Thyroid gland (tissue), 4 donors: ENCODE measurements around the gene SASH1. TPM values are rescaled to one million over a fixed set of nuclear protein-coding genes. Genes with fewer than 3 reads are reported as not detected.

ENCODE experiments used
- DNase-seq, 2 donors: peaks; one replicate each; pipeline ENCODE4 v3.0.0-alpha.2; 2019
- H3K27ac ChIP-seq, 3 donors: fragments of 200-600 bp; sonication (generic); 1 replicate in 2 of 3; 2 replicates in 1 of 3; pipeline ENCODE4 v1.5.1; 2016 to 2019; ENCODE audit warnings: mild to moderate bottlenecking in 1 of 3, moderate library complexity in 1 of 3
- H3K27me3 ChIP-seq: fragments of 200-600 bp; sonication (generic); one replicate; pipeline ENCODE4 v1.5.1; 2019
- H3K36me3 ChIP-seq, 2 donors: fragments of 200-600 bp; sonication (generic); one replicate each; pipeline ENCODE4 v1.5.1; 2016 to 2019
- H3K4me1 ChIP-seq, 2 donors: fragments of 200-600 bp; sonication (generic); one replicate each; pipeline ENCODE4 v1.5.1; 2017 to 2019
- H3K4me3 ChIP-seq, 3 donors: fragments of 200-600 bp; sonication (generic); replicated peaks in 1 of 3; 1 replicate in 2 of 3; 2 replicates in 1 of 3; pipeline ENCODE4 v1.5.1; 2016; ENCODE audit warnings: mild to moderate bottlenecking in 1 of 3
- H3K9me3 ChIP-seq: fragments of 200-600 bp; sonication (generic); one replicate; pipeline ENCODE4 v1.5.1; 2017
- POLR2A ChIP-seq, 2 donors: fragments of 450-650 bp; IDR thresholded peaks; one replicate each; pipeline ENCODE4 v1.6.1; 2017; ENCODE audit warnings: antibody characterized with exemption in 2 of 2, mild to moderate bottlenecking in 2 of 2, moderate library complexity in 1 of 2
- WGBS, 2 donors: methylation state at CpG; one replicate each; pipeline ENCODE4 v1.1.5; 2017; 5-methylcytosine and 5-hydroxymethylcytosine counted together
- intact Hi-C: fragments of 100-400 bp; cut with DNase I; formaldehyde crosslinking; loops from one replicate; pipeline ENCODE4 v1.15.1; 2023
- total RNA-seq, 4 donors: library from RNA; depleted of rRNA; stranded (reverse); fragments of >200 nt; gene quantifications; one replicate each; pipeline ENCODE4 v1.2.3, GENCODE V29; 2016
- TF ChIP-seq, protein P1 (sequence below), 6 experiments: fragments of 200-600 bp in 3 of 6; fragments of 450-650 bp in 3 of 6; sonication (generic) in 3 of 6; IDR thresholded peaks; one replicate each; pipeline ENCODE4 v1.5.1; 2016 to 2019; ENCODE audit warnings: antibody characterized with exemption in 6 of 6, mild to moderate bottlenecking in 2 of 6, inconsistent platforms in 1 of 6, moderate library complexity in 1 of 6

The SASH1 gene
- total RNA-seq, 4 donors from 2014 or later: 154 to 235 (median 190) TPM

DNA sequence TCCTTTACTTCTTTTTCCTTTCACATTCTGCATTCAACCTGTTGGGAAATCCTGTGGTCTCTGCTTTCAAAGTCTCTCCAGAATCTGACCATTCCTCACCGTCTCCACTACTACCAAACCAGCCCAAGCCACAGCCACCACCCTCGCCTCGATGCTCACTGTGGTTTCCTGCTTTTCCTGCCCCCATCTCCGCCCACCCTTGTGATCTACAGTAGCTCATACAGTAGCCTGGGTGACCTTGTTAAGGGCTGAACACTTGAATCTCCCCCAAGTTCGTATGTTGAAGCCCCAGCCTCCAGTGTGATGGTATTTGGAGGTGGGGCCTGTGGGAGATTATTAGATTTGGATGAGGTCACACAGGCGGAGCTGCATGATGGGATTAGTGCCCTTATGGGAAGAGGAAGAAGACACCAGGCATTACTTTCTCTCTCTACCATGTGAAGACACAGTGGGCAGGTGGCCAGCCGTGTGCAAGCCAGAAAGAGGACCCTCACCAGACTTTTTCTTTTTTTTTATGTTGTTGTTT, 215.2 kb downstream of the SASH1 start:
- 68 to 85% methylated on average over 7 of the region's 7 CpGs for WGBS, 2 donors
- Histone ChIP-seq H3K36me3 (no peaks in the 10 kb centered on the region), H3K4me1 (peaks cover 0 to 3% of the 10 kb centered on the region in 2 donors), H3K4me3 (no peak overlapping the region), H3K27me3 (no peaks in the 10 kb centered on the region), H3K27ac (no peak overlapping the region), H3K9me3 (no peaks in the 10 kb centered on the region)
- DNase-seq: no peak
- intact Hi-C loops: no loop called here
- TF ChIP-seq POLR2A (IDR thresholded peaks at IDR 0.05): no peak
- TF ChIP-seq, protein P1, sequence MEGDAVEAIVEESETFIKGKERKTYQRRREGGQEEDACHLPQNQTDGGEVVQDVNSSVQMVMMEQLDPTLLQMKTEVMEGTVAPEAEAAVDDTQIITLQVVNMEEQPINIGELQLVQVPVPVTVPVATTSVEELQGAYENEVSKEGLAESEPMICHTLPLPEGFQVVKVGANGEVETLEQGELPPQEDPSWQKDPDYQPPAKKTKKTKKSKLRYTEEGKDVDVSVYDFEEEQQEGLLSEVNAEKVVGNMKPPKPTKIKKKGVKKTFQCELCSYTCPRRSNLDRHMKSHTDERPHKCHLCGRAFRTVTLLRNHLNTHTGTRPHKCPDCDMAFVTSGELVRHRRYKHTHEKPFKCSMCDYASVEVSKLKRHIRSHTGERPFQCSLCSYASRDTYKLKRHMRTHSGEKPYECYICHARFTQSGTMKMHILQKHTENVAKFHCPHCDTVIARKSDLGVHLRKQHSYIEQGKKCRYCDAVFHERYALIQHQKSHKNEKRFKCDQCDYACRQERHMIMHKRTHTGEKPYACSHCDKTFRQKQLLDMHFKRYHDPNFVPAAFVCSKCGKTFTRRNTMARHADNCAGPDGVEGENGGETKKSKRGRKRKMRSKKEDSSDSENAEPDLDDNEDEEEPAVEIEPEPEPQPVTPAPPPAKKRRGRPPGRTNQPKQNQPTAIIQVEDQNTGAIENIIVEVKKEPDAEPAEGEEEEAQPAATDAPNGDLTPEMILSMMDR (IDR thresholded peaks at IDR 0.05): no peak

DNA sequence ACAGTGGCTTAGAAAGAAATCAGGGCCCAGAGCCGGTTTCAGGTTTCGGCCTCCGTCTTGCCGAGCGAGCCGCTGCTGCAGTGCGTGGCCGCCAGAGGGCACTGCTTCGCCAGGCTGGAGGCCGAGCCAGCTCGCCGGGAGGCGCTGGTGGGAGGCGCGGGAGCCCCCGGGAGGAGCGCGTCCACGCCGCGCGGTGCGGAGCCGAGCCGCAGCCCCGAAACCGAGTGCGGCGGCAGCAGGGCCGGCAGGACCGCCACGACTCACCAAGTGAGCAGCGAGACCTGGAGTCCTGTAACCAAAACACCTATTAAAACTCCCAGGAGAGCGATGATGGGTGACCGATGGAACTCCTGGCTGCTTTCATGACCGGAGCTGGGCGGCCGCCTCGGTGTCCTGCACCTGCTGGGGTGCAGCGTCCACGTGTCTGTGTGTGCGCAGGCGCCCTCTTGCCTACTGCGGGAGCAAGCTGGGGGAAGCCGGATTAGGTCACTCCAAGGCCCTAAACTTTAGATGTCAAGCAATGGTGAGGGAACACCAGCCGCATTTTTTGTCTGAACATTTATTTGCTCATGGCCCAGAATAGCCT, 217.3 kb downstream of the SASH1 start:
- intact Hi-C loops: no loop called here
- Histone ChIP-seq H3K9me3 (no peaks in the 10 kb centered on the region), H3K27ac (peak overlapping the region; percentile 24 to 43 (median 37)), H3K27me3 (no peaks in the 10 kb centered on the region), H3K4me1 (peaks cover 0 to 3% of the 10 kb centered on the region in 2 donors), H3K36me3 (no peaks in the 10 kb centered on the region), H3K4me3 (peak overlapping the region in 1 of 3 donors; percentile 15)
- WGBS, 2 donors: 4 to 5% methylated on average over 32 to 40 of the region's 46 CpGs
- TF ChIP-seq, protein P1 (IDR thresholded peaks at IDR 0.05): peak; percentile 61 to 100 (median 94)
- TF ChIP-seq POLR2A (IDR thresholded peaks at IDR 0.05): no peak
- peak; percentile 93 for DNase-seq

DNA sequence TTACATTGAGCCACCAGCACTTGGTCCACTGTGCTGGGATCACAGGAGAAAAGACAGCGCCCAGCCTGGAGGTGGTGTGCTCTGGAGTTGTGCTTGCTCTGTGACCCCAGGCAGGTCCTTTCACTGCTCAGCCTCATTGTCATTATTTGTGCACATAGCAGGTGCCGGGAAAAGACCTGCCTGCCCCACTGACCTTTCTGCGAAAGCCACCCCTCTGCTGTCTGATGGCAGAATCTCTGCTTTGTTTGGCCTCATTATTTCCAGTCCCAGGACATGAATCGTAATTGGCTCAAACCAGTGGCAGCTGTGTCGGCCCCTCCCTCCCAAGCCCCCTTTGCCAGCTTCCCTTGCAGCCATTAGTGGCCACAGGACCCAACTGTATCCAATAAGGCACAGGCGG, 219.0 kb downstream of the SASH1 start:
- Histone ChIP-seq H3K4me1 (peaks cover 0 to 3% of the 10 kb centered on the region in 2 donors), H3K27ac (no peak overlapping the region), H3K9me3 (no peaks in the 10 kb centered on the region), H3K4me3 (no peak overlapping the region), H3K36me3 (no peaks in the 10 kb centered on the region), H3K27me3 (no peaks in the 10 kb centered on the region)
- intact Hi-C loops: no loop called here
- TF ChIP-seq POLR2A (IDR thresholded peaks at IDR 0.05): no peak
- TF ChIP-seq, protein P1 (IDR thresholded peaks at IDR 0.05): no peak
- no peak for DNase-seq
- 93 to 95% methylated on average over 6 of the region's 6 CpGs for WGBS, 2 donors

DNA sequence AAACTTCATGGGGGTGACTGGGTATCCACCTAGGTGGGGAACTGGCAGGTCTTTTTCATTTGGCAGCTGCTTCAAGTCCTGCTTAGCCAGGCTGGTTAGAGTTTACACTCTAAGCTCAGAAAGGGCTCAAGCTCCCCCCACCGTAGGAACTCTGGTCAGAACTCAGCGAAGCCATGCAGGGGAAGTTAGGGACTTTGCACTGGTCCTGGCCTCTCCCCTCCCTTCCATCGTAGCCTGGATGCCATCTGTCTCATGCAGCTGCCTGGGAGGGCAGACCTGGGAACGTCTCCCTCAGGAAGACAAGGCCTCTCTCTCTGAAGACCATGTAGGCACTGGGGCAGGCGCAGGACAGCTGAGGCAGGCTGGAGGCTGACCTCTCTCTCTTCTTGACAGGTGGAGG, 220.4 kb downstream of the SASH1 start:
- TF ChIP-seq, protein P1 (IDR thresholded peaks at IDR 0.05): no peak
- TF ChIP-seq POLR2A (IDR thresholded peaks at IDR 0.05): no peak
- Histone ChIP-seq H3K27ac (no peak overlapping the region), H3K4me1 (peaks cover 0 to 3% of the 10 kb centered on the region in 2 donors), H3K4me3 (no peak overlapping the region), H3K9me3 (no peaks in the 10 kb centered on the region), H3K36me3 (no peaks in the 10 kb centered on the region), H3K27me3 (no peaks in the 10 kb centered on the region)
- intact Hi-C loops: no loop called here
- WGBS, 2 donors: 82 to 88% methylated on average over 2 to 5 of the region's 5 CpGs
- no peak for DNase-seq

DNA sequence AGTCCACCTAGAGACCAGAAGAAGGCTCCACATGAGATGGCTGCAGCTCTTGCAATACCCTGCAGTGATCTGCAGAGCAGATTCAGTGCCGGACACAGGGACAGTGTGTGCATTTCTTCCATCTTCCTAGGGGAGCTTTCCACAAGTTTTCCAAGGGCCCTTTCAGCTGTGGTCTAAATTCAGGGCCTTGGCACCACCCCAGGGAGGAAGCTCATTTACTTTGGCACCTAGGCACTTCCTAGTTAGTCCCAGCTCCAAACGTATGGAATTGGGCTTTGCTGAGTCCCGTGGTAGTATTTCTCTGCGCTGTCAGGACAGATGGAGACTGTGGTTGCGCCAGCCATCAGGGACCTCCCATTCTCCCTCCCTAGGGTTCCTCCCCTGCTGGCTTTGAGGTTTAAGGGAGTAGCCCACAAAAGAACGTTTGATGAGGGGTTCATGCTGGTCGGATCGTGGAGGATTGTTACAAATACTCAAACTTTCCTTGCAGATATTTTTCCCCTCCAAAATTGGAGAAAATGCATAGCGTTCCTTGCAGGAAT, 221.9 kb downstream of the SASH1 start:
- Histone ChIP-seq H3K4me1 (peaks cover 0 to 1% of the 10 kb centered on the region in 2 donors), H3K27ac (no peak overlapping the region), H3K4me3 (no peak overlapping the region), H3K36me3 (no peaks in the 10 kb centered on the region), H3K9me3 (no peaks in the 10 kb centered on the region), H3K27me3 (no peaks in the 10 kb centered on the region)
- no peak for DNase-seq
- TF ChIP-seq POLR2A (IDR thresholded peaks at IDR 0.05): no peak
- intact Hi-C loops: no loop called here
- 83 to 87% methylated on average over 9 of the region's 9 CpGs for WGBS, 2 donors
